ENCODE data around the gene CCNJL.

CCNJL gene

GRCh38 chr5:160272889-160273288 is 39.5 kb downstream of the CCNJL start:
- Histone ChIP-seq H3K4me1 (ENCODE audit: control insufficient read depth, insufficient read depth, low read length) (peaks cover 34% of the 10 kb centered on the region), H3K9me3 (ENCODE audit: control insufficient read depth, insufficient read depth, low read depth, low read length) (no peaks in the 10 kb centered on the region), H3K4me3 (ENCODE audit: low read depth, low read length) (no peak overlapping the region), H3K9ac (ENCODE audit: low read length) (no peak overlapping the region), H3K36me3 (ENCODE audit: control insufficient read depth, insufficient read depth, low read length) (peaks cover 17% of the 10 kb centered on the region), H3K27me3 (ENCODE audit: control insufficient read depth, insufficient read depth, low read length) (no peaks in the 10 kb centered on the region), H3K27ac (ENCODE audit: low read depth, low read length) (no peak overlapping the region)

DNA sequence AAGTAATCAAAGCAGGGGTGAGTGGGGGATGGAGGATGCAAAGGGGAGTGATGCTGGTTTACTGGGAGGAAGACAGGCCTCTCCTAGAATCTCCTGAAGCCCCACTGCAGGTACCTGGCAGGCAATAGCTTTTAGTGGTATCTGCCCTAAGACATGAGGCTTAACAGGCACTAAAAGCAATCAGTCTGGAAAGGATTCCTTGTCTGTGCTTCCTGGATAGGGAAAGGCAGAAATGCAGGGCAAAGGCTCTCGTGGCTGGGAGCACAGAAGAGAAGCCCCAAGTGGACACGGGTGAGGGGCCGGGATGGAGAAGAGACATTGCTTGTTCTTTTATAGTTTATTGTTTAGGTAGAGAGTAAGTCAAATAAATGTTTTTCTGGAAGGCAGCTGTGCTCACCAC is 40.1 kb downstream of the CCNJL start:
- Histone ChIP-seq H3K36me3 (ENCODE audit: control insufficient read depth, insufficient read depth, low read length) (peaks cover 15% of the 10 kb centered on the region), H3K27ac (ENCODE audit: low read depth, low read length) (no peak overlapping the region), H3K9ac (ENCODE audit: low read length) (no peak overlapping the region), H3K4me3 (ENCODE audit: low read depth, low read length) (no peak overlapping the region), H3K4me1 (ENCODE audit: control insufficient read depth, insufficient read depth, low read length) (peaks cover 35% of the 10 kb centered on the region), H3K9me3 (ENCODE audit: control insufficient read depth, insufficient read depth, low read depth, low read length) (no peaks in the 10 kb centered on the region), H3K27me3 (ENCODE audit: control insufficient read depth, insufficient read depth, low read length) (no peaks in the 10 kb centered on the region)

- Histone ChIP-seq H3K36me3 (ENCODE audit: control insufficient read depth, insufficient read depth, low read length) (peaks cover 11% of the 10 kb centered on the region; the same call in 1 of the 2 replicates), H3K27me3 (ENCODE audit: control insufficient read depth, insufficient read depth, low read length) (no peaks in the 10 kb centered on the region), H3K27ac (ENCODE audit: low read depth, low read length) (no peak overlapping the region), H3K9ac (ENCODE audit: low read length) (no peak overlapping the region), H3K9me3 (ENCODE audit: control insufficient read depth, insufficient read depth, low read depth, low read length) (no peaks in the 10 kb centered on the region), H3K4me1 (ENCODE audit: control insufficient read depth, insufficient read depth, low read length) (peaks cover 39% of the 10 kb centered on the region), H3K4me3 (ENCODE audit: low read depth, low read length) (no peak overlapping the region)
Observed at GRCh38 chr5:160271836-160272235, 40.5 kb downstream of the CCNJL start.

DNA sequence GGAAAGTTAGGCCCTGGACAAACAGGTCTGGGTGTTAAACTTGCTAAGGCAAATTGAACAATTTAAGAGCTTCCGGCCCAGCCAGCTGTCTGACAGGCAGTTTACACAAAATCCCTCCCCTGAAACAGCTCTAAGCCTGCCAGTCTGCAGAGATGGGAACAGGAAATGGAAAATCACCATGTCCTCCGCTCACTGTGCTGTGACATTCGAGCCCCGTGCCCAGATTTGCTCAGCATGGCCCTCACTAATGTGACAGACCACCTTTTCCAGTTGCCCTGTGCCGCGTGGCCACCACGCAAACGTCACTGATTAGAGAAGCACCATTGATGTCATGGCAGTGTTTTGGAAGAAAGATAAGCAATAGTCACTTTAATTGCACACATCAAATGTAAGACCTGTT is 41.0 kb downstream of the CCNJL start:
- H3K36me3 ChIP-seq (ENCODE audit: control insufficient read depth, insufficient read depth, low read length) = peaks cover 10% of the 10 kb centered on the region; the same call in 1 of the 2 replicates

DNA sequence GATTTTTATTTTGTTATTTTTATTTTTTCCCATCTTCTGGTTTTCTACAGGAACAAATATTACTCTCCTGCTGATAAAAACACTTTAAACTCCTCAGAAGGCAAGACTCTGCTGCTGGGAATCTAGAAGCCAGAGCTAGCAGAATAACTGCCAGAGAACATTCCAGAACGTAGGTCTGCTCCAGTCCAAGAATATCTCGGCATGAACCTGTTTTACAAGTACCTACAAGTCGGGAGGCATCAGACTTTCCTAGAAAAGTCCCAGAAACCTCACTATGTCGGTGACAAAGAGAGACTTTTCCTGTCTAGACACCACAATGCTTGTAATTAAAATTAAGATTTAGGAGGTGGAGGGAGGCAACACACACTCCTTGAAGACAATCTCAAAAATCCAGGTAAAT is 41.7 kb downstream of the CCNJL start:
- Histone ChIP-seq H3K9ac (ENCODE audit: low read length) (no peak overlapping the region), H3K36me3 (ENCODE audit: control insufficient read depth, insufficient read depth, low read length) (peaks cover 7% of the 10 kb centered on the region; the same call in 1 of the 2 replicates), H3K4me3 (ENCODE audit: low read depth, low read length) (no peak overlapping the region), H3K4me1 (ENCODE audit: control insufficient read depth, insufficient read depth, low read length) (peaks cover 50% of the 10 kb centered on the region), H3K9me3 (ENCODE audit: control insufficient read depth, insufficient read depth, low read depth, low read length) (no peaks in the 10 kb centered on the region), H3K27ac (ENCODE audit: low read depth, low read length) (no peak overlapping the region), H3K27me3 (ENCODE audit: control insufficient read depth, insufficient read depth, low read length) (no peaks in the 10 kb centered on the region)

More for the DNA sequence above, 41.0 kb downstream of the CCNJL start:
- peaks cover 44% of the 10 kb centered on the region for H3K4me1 ChIP-seq (ENCODE audit: control insufficient read depth, insufficient read depth, low read length)
- H3K27ac ChIP-seq (ENCODE audit: low read depth, low read length) = no peak overlapping the region
- H3K9ac ChIP-seq (ENCODE audit: low read length) = no peak overlapping the region
- no peaks in the 10 kb centered on the region for H3K9me3 ChIP-seq (ENCODE audit: control insufficient read depth, insufficient read depth, low read depth, low read length)
- no peaks in the 10 kb centered on the region for H3K27me3 ChIP-seq (ENCODE audit: control insufficient read depth, insufficient read depth, low read length)
- no peak overlapping the region for H3K4me3 ChIP-seq (ENCODE audit: low read depth, low read length)

GRCh38 chr5:160269017-160269416 is 43.3 kb downstream of the CCNJL start:
- Histone ChIP-seq H3K27ac (ENCODE audit: low read depth, low read length) (no peak overlapping the region), H3K4me3 (ENCODE audit: low read depth, low read length) (no peak overlapping the region), H3K9ac (ENCODE audit: low read length) (no peak overlapping the region), H3K4me1 (ENCODE audit: control insufficient read depth, insufficient read depth, low read length) (peaks cover 46% of the 10 kb centered on the region), H3K36me3 (ENCODE audit: control insufficient read depth, insufficient read depth, low read length) (peaks cover 4% of the 10 kb centered on the region; the same call in 1 of the 2 replicates), H3K27me3 (ENCODE audit: control insufficient read depth, insufficient read depth, low read length) (no peaks in the 10 kb centered on the region), H3K9me3 (ENCODE audit: control insufficient read depth, insufficient read depth, low read depth, low read length) (no peaks in the 10 kb centered on the region)

GRCh38 chr5:160268121-160268520 is 44.2 kb downstream of the CCNJL start:
- no peak overlapping the region for H3K27ac ChIP-seq (ENCODE audit: low read depth, low read length)
- H3K36me3 ChIP-seq (ENCODE audit: control insufficient read depth, insufficient read depth, low read length) = peaks cover 4% of the 10 kb centered on the region; the same call in 1 of the 2 replicates
- H3K4me3 ChIP-seq (ENCODE audit: low read depth, low read length) = no peak overlapping the region
- peaks cover 46% of the 10 kb centered on the region for H3K4me1 ChIP-seq (ENCODE audit: control insufficient read depth, insufficient read depth, low read length)
- H3K9ac ChIP-seq (ENCODE audit: low read length) = no peak overlapping the region
- H3K27me3 ChIP-seq (ENCODE audit: control insufficient read depth, insufficient read depth, low read length) = no peaks in the 10 kb centered on the region
- no peaks in the 10 kb centered on the region for H3K9me3 ChIP-seq (ENCODE audit: control insufficient read depth, insufficient read depth, low read depth, low read length)

- Histone ChIP-seq H3K27ac (ENCODE audit: low read depth, low read length) (no peak overlapping the region), H3K9ac (ENCODE audit: low read length) (no peak overlapping the region), H3K4me3 (ENCODE audit: low read depth, low read length) (no peak overlapping the region), H3K9me3 (ENCODE audit: control insufficient read depth, insufficient read depth, low read depth, low read length) (no peaks in the 10 kb centered on the region), H3K36me3 (ENCODE audit: control insufficient read depth, insufficient read depth, low read length) (peaks cover 4% of the 10 kb centered on the region; the same call in 1 of the 2 replicates), H3K4me1 (ENCODE audit: control insufficient read depth, insufficient read depth, low read length) (peaks cover 47% of the 10 kb centered on the region), H3K27me3 (ENCODE audit: control insufficient read depth, insufficient read depth, low read length) (no peaks in the 10 kb centered on the region)
Observed at GRCh38 chr5:160266752-160267345, 45.5 kb downstream of the CCNJL start.

GRCh38 chr5:160266044-160266443 is 46.3 kb downstream of the CCNJL start:
- H3K9ac ChIP-seq (ENCODE audit: low read length) = no peak overlapping the region
- H3K4me3 ChIP-seq (ENCODE audit: low read depth, low read length) = no peak overlapping the region
- peaks cover 4% of the 10 kb centered on the region; the same call in 1 of the 2 replicates for H3K36me3 ChIP-seq (ENCODE audit: control insufficient read depth, insufficient read depth, low read length)
- no peak overlapping the region for H3K27ac ChIP-seq (ENCODE audit: low read depth, low read length)
- peaks cover 45% of the 10 kb centered on the region for H3K4me1 ChIP-seq (ENCODE audit: control insufficient read depth, insufficient read depth, low read length)
- no peaks in the 10 kb centered on the region for H3K27me3 ChIP-seq (ENCODE audit: control insufficient read depth, insufficient read depth, low read length)
- no peaks in the 10 kb centered on the region for H3K9me3 ChIP-seq (ENCODE audit: control insufficient read depth, insufficient read depth, low read depth, low read length)

- no peak overlapping the region for H3K4me3 ChIP-seq (ENCODE audit: low read depth, low read length)
- H3K36me3 ChIP-seq (ENCODE audit: control insufficient read depth, insufficient read depth, low read length) = peaks cover 9% of the 10 kb centered on the region
- H3K9ac ChIP-seq (ENCODE audit: low read length) = no peak overlapping the region
- no peaks in the 10 kb centered on the region for H3K9me3 ChIP-seq (ENCODE audit: control insufficient read depth, insufficient read depth, low read depth, low read length)
- no peak overlapping the region for H3K27ac ChIP-seq (ENCODE audit: low read depth, low read length)
- no peaks in the 10 kb centered on the region for H3K27me3 ChIP-seq (ENCODE audit: control insufficient read depth, insufficient read depth, low read length)
- peaks cover 45% of the 10 kb centered on the region for H3K4me1 ChIP-seq (ENCODE audit: control insufficient read depth, insufficient read depth, low read length)
Observed at GRCh38 chr5:160263326-160263855, 49.0 kb downstream of the CCNJL start.

GRCh38 chr5:160262151-160263074 is 50.0 kb downstream of the CCNJL start:
- Histone ChIP-seq H3K36me3 (ENCODE audit: control insufficient read depth, insufficient read depth, low read length) (peaks cover 11% of the 10 kb centered on the region), H3K27ac (ENCODE audit: low read depth, low read length) (no peak overlapping the region), H3K4me1 (ENCODE audit: control insufficient read depth, insufficient read depth, low read length) (peaks cover 45% of the 10 kb centered on the region), H3K9ac (ENCODE audit: low read length) (no peak overlapping the region), H3K9me3 (ENCODE audit: control insufficient read depth, insufficient read depth, low read depth, low read length) (no peaks in the 10 kb centered on the region), H3K4me3 (ENCODE audit: low read depth, low read length) (no peak overlapping the region), H3K27me3 (ENCODE audit: control insufficient read depth, insufficient read depth, low read length) (no peaks in the 10 kb centered on the region)
